H1 (cell line): ENCODE measurements around the gene DIP2C.

Experiments
- CTCF ChIP-seq, 3 experiments: IDR thresholded peaks; 1 replicate in 2 of 3; 2 replicates in 1 of 3; pipeline versions ENCODE4 v1.5.1 to v1.6.1; 2011; ENCODE audit warnings: low read length in 3 of 3, mild to moderate bottlenecking in 3 of 3, inconsistent platforms in 2 of 3, low read depth in 1 of 3, moderate library complexity in 1 of 3; ENCODE audit not compliant: insufficient read depth in 1 of 3; ENCODE audit errors: control extremely low read depth in 1 of 3
- EZH2 ChIP-seq: fragments of 200-600 bp; sonication (generic); IDR thresholded peaks from 2 replicates; pipeline ENCODE4 v1.7.1; 2012; ENCODE audit warnings: low read depth, mild to moderate bottlenecking, moderate library complexity, low read length, inconsistent platforms; ENCODE audit not compliant: severe bottlenecking
- FOSL1 ChIP-seq: IDR thresholded peaks from 2 replicates; pipeline ENCODE4 v1.6.1; 2011; ENCODE audit warnings: mild to moderate bottlenecking, low read depth, low read length, moderate library complexity; ENCODE audit not compliant: insufficient read depth
- MAX ChIP-seq: IDR thresholded peaks from 2 replicates; pipeline ENCODE4 v1.6.1; 2012; ENCODE audit warnings: inconsistent platforms
- NRF1 ChIP-seq: IDR thresholded peaks from 2 replicates; pipeline ENCODE4 v1.6.1; 2011; ENCODE audit warnings: mild to moderate bottlenecking, low read depth, low read length, improper control_type of control experiment
- POLR2A ChIP-seq, 2 experiments: IDR thresholded peaks; 1 replicate in 1 of 2; 2 replicates in 1 of 2; pipeline ENCODE4 v1.6.1; 2011; ENCODE audit warnings: low read depth in 2 of 2, low read length in 2 of 2, mild to moderate bottlenecking in 2 of 2; ENCODE audit errors: control extremely low read depth in 1 of 2
- SIN3A ChIP-seq, 2 experiments: IDR thresholded peaks in 1 of 2; conservative IDR thresholded peaks in 1 of 2; 2 replicates each; pipeline ENCODE4 v1.6.1; 2011 to 2012; ENCODE audit warnings: low read length in 2 of 2, improper control_type of control experiment in 1 of 2, low read depth in 1 of 2, mild to moderate bottlenecking in 1 of 2
- SUZ12 ChIP-seq: fragments of 200-600 bp; sonication (generic); IDR thresholded peaks from 2 replicates; pipeline ENCODE4 v1.6.1; 2012; ENCODE audit warnings: mild to moderate bottlenecking, inconsistent platforms, low read length, moderate library complexity, mixed read lengths
- TAF1 ChIP-seq: IDR thresholded peaks from 2 replicates; pipeline ENCODE4 v1.6.1; 2011; ENCODE audit warnings: mild to moderate bottlenecking, low read depth, low read length
- TEAD4 ChIP-seq: IDR thresholded peaks from 2 replicates; pipeline ENCODE4 v1.6.1; 2012; ENCODE audit warnings: low read depth, low read length, inconsistent platforms, mixed read lengths
- TF ChIP-seq, protein P1 (sequence below): IDR thresholded peaks from 2 replicates; pipeline ENCODE4 v1.6.1; 2012; ENCODE audit warnings: low read length, inconsistent platforms

DNA sequence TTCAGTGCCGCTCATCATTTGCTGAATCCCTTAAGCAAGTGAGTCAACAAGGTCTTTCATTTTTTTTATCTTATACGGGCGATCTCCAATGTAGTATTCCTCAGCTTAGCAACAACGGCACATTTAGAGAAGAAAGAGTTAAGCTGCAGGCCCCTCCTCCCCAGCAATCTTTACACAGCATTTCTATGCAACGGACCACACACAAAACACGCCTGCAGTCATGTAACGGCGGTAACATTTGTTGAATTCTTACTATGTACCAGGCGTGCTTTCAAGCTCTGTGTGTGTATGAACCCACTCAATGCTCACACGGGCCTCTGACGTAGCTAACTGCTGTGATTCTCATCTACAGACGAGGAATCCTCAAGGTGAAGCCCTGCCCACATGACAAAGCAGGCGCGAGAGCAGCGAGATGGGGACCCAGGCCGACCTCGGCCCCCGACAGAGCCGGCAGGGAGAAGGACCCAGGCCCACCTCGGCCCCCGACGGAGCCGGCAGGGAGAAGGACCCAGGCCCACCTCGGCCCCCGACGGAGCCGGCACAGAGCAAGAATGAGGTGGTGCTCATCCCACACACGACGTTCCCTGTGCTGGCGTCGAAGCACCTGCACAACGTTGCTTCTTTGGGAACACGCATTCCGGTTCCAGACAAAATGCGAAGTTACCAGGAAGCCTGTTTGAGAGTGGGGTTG is 313.5 kb downstream of the DIP2C start:
- no peak for TF ChIP-seq CTCF (IDR thresholded peaks at IDR 0.05; ENCODE audit: control extremely low read depth in 1 of 3, insufficient read depth in 1 of 3, low read depth in 1 of 3, low read length in 3 of 3)
- no peak for TF ChIP-seq SUZ12
- TF ChIP-seq, protein P1, sequence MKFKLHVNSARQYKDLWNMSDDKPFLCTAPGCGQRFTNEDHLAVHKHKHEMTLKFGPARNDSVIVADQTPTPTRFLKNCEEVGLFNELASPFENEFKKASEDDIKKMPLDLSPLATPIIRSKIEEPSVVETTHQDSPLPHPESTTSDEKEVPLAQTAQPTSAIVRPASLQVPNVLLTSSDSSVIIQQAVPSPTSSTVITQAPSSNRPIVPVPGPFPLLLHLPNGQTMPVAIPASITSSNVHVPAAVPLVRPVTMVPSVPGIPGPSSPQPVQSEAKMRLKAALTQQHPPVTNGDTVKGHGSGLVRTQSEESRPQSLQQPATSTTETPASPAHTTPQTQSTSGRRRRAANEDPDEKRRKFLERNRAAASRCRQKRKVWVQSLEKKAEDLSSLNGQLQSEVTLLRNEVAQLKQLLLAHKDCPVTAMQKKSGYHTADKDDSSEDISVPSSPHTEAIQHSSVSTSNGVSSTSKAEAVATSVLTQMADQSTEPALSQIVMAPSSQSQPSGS, result no peak
- TF ChIP-seq POLR2A (IDR thresholded peaks at IDR 0.05; ENCODE audit: control extremely low read depth in 1 of 2, low read depth in 2 of 2, low read length in 2 of 2), result no peak
- no peak for TF ChIP-seq MAX
- no peak for TF ChIP-seq NRF1
- no peak for TF ChIP-seq FOSL1
- no peak for TF ChIP-seq SIN3A (conservative IDR thresholded peaks at IDR 0.05 in 1 of 2, IDR thresholded peaks at IDR 0.05 in 1 of 2; ENCODE audit: low read depth in 1 of 2, low read length in 2 of 2)
- no peak for TF ChIP-seq TAF1
- no peak for TF ChIP-seq TEAD4
- no peak for TF ChIP-seq EZH2
